Mammary epithelial cell (primary cell): ENCODE data around the gene MMRN1.

Experiments
- EZH2 ChIP-seq: IDR thresholded peaks from 2 replicates; pipeline ENCODE4 v1.6.1; 2012; ENCODE audit warnings: low read length, inconsistent platforms, borderline replicate concordance
- TF ChIP-seq, protein P1 (sequence below), 2 donors: IDR thresholded peaks in 1 of 2; conservative IDR thresholded peaks in 1 of 2; 2 replicates each; pipeline ENCODE4 v1.5.1; 2011 to 2012; ENCODE audit warnings: inconsistent platforms in 2 of 2, low read length in 2 of 2, mild to moderate bottlenecking in 2 of 2, control low read depth in 1 of 2, low read depth in 1 of 2; ENCODE audit not compliant: insufficient read depth in 1 of 2; ENCODE audit errors: extremely low read depth in 1 of 2

DNA sequence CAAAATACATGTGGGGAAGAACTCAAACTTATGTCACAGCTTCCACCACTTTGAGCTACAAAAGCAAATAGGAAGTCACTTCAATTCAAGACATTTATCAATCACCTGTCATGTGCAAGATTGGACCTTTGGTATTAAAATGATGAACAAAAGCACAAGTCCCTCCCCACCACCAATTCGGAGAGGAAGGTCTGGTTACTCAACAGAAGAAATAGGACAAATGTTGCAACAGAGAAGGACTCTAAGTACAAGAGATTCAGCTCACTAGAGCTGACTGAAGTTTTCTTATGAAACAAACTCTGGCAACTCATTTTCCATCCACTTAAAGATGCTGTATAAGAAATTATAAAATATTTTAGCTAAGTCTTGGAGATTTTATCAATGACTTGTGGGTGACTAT, 16.0 kb upstream of the MMRN1 start:
- TF ChIP-seq, protein P1, sequence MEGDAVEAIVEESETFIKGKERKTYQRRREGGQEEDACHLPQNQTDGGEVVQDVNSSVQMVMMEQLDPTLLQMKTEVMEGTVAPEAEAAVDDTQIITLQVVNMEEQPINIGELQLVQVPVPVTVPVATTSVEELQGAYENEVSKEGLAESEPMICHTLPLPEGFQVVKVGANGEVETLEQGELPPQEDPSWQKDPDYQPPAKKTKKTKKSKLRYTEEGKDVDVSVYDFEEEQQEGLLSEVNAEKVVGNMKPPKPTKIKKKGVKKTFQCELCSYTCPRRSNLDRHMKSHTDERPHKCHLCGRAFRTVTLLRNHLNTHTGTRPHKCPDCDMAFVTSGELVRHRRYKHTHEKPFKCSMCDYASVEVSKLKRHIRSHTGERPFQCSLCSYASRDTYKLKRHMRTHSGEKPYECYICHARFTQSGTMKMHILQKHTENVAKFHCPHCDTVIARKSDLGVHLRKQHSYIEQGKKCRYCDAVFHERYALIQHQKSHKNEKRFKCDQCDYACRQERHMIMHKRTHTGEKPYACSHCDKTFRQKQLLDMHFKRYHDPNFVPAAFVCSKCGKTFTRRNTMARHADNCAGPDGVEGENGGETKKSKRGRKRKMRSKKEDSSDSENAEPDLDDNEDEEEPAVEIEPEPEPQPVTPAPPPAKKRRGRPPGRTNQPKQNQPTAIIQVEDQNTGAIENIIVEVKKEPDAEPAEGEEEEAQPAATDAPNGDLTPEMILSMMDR (conservative IDR thresholded peaks at IDR 0.05 in 1 of 2, IDR thresholded peaks at IDR 0.05 in 1 of 2; ENCODE audit: extremely low read depth in 1 of 2, insufficient read depth in 1 of 2, low read depth in 1 of 2, low read length in 2 of 2): no peak
- TF ChIP-seq EZH2: no peak
